GM19452 (cell line): ENCODE measurements around the gene SF3B1.
"Not testable (repeated sequence)": the region's sequence is repeated elsewhere in the genome, so short reads cannot be mapped to it uniquely, and the experiment has no call there.

Experiments used
- ATAC-seq: cut with Tn5 transposase; IDR thresholded peaks from one replicate; pipeline ENCODE4 v1.9.1; 2021; ENCODE audit not compliant: unreplicated experiment

SF3B1 gene

DNA sequence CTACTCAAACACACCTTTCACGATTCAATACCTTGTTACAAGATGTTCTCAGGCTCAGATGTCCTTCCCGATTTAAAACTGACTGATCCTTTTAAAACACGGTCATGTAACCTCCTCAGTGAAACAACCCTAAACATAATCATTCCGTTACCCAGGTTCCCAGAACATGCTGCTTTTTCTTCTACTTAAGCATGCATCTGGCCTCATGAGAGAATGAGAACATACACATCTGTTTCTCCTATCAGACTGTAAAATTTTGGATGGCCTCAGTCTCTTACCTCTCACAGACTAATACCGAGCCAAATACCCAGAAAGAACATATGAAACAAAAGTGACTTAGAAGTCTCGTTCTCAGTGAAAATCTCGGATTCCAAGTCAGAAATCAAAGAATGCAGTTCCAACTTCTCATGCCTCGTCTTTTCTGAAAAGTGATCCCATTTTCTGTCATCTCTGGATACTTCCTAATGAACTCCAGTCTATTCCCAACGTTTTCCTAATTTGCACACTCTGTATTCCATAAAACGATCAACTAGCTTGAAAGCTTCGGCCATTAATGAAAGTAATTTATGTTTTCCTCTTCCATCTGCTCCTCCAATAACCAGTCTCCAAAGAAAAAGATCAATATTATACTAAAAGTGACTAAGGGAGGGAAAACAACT lies 919 bp downstream of the SF3B1 start:
- no peak for ATAC-seq

DNA sequence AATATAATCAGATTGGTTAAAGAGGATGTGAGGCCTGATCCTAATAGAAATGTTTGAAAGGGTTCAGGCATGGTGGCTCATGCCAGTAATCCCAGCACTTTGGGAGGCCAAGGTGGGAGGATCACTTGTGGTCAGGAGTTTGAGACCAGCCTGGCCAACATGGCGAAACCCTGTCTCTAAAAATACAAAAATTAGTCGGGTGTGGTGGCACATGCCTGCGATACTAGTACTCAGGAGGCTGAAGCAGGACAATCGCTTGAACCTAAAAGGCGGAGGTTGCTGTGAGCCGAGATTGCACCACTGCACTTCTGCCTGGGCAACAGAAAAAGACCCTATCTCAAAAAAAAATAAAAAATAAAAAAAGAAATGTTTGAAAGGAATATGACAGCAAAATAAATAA lies 2.3 kb downstream of the SF3B1 start:
- not testable (repeated sequence) for ATAC-seq

DNA sequence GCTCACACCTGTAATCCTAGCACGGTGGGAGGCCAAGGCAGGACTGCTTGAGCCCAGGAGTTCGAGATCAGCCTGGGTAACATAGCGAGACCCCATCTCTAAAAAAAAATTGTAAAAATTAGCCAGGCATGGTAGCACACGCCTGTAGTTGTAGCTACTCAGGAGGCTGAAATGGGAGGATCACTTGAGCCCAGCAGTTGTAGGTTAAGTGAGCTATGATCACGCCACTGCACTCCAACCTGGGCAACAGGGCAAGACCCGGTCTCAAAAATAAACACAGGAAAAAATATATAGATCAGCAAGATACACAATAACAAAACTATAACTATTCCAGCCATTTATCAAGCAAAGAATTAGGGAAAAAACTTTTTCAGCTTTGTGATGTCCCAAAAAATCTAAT lies 3.0 kb downstream of the SF3B1 start:
- no peak for ATAC-seq

DNA sequence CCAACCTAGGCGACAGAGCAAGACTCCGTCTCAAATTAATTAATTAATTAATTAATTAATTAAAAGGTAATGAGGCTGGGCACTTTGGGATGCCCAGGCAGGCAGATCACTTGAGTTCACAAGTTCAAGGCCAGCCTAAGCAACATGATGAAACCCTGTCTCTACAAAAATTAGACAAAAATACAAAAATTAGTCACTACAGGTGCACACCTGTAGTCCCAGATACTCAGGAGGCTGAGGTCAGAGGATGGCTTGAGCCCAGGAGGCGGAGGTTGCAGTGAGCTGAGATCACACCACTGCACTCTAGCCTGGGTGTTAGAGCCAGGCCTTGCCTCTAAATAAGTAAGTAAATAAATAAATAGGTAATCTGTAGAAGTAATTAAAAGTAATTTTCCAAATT lies 6.8 kb downstream of the SF3B1 start:
- no peak for ATAC-seq

DNA sequence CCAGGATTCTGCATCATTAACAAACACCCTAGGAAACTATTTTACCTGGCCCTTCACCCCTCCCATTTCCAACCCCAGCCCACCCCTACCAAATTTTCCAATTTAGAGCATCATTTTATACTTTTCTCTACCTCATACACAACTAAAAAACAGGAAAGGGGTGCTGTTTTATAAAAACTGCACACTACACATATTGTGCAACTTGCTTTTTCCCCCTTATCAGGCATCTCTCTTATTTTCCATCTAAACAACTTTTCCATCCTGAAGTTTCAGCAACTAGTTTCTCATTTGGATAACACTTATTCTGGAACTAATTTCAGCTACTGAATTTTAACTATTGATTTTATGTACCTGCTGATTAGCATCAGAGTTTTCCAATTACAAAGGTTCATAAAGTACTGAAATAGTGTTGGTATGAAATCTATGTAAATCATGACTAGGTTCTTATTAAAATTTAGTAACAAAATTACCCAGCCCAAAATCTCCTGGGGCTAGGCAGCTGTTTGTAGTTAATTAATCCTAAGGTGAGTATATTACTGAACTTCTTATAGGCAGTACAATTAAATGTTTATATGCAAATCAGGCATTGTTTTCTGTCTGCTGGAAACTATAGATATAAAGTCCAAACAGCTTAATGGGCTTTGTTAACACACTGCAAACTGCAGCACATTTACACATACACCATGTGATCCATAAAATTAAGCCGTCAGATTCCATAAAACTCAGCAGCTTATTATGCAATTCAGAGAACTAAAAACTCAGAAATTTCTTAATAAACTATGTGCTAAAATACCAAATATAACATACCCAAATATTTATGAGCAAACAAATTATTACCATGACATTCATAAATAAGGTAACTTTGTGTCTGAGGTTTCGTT lies 7.9 kb downstream of the SF3B1 start:
- ATAC-seq, result no peak

DNA sequence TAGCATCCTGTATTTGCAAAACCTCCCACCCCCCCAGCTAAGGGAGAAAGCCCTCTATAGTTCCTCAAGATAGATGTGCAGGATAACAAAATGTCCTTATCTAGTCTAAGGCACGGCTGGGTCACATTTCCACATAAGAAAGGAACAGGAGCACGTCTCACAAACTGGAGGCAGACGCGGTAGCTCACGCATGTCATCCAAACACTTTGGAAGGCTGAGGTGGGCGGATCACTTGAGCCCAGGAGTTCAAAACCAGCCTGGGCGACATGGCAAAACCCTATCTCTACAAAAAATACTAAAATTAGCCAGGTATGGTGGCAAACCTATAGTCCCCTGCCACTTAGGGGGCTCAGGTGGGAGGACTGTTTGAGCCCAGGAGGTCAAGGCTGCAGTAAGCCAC lies 9.3 kb downstream of the SF3B1 start:
- no peak for ATAC-seq

DNA sequence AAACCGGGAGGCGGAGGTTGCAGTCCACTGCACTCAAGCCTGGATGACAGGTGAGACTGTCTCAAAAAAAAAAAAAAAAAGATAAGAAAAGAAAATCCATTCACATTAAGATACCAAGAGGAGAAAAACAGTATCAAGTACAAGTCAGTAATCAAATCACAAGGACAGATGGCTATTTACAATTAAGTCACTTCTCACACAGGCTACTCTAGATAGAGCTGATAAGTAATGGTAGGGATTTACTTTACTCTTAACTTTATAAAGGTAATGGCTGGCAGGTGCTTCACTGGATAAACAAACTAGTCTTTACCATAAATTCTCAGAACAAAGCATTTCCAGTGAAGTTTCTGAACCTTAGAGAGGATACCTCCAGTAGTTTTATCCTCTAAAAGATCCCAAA lies 11.5 kb downstream of the SF3B1 start:
- ATAC-seq, result no peak

DNA sequence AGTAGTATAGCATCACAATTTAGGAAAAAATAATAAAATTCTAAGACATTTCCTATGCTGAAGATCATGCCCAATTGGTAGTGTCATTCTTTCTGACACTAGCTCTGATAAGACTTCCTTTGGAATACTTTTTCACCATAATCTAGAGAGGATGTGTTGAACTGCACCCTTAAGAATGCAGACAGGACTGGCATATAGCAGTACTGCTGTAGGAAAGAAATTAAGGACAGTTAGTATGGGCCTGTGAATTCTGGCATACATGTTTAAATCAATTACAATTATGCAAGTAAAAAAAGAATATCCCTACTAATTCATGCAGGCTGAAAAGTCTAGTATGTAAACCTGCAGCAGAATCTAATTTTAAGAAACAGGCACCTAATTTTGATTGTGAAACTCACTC lies 15.4 kb downstream of the SF3B1 start:
- no peak for ATAC-seq

DNA sequence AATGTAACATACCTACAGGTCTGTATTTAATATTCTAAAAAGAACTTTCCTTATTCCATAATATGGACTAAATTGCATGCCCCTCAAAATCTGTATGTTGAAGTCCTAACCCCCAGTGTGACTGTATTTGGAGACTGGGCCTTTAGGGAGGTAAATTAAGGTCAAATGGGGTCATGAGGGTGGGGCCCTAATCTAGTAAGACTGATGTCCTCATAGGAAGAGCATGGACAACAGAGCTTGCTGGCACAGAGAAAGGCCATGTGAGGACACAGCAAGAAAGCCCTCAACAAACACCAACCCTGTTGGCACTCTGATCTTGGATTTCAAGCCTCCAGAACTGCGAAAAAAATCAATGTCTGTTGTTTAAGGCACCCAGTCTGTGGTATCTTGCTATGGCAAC lies 18.6 kb downstream of the SF3B1 start:
- no peak for ATAC-seq

DNA sequence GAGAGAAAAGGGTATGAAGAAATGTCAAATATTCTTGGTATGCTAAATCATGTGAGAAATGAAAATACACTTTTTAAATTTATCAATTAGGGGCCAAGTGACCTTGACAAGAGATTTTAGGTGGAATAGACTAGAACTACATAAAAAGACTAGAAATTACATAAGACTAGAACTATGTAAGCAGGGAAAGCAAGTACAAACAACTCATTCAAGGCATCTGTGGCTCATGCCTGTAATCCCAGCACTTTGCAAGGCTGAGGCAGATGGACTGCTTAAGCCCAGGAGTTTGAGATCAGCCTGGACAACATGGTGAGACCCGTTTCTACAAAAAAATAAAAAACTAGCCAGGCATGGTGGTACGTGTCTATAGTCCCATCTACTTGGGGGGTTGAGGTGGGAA lies 20.3 kb downstream of the SF3B1 start:
- ATAC-seq, result no peak

DNA sequence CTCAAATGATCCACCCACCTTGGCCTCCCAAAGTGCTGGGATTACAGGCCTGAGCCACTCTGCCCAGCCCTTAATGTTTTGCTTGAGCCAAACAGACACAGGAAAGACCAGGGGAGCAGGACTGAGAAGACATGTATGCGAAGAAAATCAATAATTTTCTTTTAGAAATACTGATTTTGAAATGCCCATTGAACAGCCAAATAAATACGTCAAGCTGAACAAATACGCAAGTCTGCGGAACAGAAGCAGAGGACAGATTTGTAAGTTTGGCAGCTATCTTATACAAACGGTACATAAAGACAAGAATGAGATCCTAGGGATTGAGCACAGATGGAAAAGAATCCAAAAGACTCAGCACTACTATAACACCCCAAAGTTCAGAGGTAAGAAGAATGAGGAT lies 20.8 kb downstream of the SF3B1 start:
- ATAC-seq, result no peak

DNA sequence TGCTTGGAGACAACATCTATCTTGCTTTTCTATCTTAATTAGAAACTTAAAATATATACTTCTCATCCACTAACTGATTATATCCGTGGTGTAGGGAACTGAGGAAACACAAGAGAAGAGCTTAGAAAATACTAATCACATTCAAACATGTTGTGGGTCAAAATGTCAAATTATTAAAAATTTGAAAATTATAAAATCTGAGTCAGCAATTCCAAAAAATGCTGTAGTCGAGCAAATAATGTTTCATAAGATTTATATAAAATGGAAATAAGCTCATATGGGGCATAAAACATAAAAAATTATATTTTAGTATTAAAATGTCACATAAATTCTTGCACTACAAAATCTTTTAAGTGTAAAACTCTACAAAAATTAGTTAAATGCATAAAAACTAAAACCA lies 29.2 kb downstream of the SF3B1 start:
- no peak for ATAC-seq

DNA sequence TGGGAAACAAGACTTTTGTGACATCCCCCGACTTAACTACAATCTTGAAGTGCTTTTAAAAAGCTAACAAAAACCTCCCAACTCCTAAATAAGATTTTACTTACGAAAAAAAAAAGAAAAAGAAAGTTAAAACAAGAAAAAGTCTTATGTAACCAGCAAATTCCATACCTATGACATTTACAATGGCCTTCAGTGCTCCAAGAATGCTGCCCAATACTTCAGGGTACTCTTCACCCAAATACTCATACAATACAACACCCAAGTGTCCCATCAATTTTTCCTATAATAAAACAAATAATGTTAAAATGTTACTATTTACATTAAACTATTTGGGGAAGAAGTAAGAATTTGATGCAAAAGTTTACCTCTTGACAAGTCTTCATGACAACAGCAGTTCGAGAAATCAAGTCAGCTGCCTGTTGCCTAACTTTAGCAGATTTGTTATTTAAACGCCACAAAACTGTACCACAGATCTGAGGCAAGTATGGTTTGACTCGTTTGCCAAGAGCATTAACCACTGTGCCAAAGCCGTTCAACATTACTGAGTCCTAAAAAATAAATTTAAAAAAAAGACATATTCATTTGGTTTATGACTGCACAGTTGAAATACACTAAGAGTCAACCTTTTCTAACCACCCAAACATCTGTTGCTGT lies 34.8 kb downstream of the SF3B1 start:
- ATAC-seq, result no peak

DNA sequence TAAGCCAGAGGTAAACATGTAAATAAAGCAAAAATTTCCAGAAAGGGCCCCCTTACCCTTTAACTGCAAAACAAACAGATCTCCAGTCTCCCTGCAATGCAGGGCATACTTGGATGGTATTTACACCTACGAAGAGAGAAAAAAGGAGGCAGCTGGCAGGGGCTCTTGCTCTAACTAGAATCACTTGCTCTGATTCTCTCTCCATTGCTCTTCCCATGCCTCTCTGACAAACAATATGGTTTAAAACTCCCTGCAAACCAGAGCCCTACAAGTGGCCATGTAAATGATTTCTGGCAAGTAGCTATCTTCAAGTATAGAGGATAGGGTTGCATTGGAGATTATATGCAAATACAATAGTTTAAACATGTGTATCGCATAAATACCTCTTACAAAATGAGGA lies 35.9 kb downstream of the SF3B1 start:
- no peak for ATAC-seq

DNA sequence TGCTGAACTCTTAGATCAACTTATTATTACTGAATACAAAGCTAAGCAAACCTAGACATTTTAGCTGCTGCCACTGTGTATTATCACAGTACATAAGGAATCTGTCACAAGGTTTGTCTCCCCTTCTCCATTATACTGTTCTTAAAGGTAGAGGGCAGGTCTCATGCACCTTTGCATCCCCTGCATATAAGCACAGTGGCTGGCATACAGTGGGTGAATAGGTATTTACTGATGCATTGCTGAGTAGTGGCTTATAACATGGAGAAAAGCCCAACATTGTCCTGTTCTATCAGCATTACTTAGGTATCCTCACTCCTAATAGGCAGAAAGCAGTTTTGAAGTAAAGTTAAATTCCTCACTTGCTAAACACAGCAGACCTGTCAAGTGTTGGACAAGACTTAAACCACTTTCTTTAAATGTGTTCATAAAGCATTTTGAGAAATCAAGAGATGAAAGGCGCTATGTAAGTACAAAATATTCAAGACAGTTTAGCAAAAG lies 43.6 kb downstream of the SF3B1 start:
- ATAC-seq, result no peak

DNA sequence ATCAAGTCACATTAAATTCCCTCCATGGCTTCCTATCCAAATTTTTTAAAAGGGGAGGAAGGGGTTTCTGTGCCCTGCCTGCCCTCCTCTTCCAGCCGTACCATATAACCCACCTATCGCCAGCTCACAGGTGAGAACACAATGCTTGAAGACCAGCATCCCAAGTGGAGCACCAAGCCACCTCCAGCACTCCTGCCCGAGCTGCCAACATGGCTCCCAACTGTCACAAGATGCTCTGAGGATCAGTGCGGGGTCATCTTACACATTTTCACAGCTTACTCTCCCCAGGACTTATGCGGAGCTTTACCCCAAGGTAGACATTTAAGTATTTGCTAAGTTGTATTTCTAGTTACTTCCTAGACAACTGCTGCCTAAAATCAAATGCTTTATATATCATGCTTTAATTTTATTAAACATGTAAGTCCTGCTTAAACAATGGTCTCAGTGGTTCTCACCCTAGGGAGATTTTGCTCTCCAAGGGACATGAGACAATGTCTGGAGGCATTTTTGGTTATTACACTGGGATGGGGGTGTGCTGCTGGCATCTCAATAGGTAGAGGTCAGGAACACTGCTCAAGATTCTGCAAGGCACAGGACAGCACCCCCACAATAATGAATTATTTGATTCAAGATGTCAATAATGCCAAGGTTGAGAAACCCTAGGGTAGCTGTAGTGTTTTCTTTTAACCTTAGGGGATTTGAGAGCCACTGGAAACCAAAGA lies 45.8 kb downstream of the SF3B1 start:
- no peak for ATAC-seq

DNA sequence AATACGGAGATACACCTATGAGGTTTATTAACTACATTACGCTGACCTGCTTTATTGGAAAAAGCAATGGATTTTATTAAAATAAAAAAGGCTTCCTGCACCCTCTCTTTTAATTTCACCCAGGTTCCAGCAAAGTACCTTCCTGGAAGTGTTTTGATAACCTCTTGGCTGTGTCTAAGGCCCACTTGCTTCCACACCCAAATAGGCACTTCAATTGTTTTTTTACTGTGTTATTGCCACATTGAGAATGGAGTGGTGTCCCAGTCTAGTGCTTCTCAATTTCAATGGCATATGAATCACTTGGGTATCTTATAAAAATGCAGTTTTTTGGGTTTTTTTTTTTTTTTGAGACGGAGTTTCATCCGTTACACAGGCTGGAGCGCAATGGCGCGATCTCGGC lies 47.6 kb downstream of the SF3B1 start:
- ATAC-seq, result no peak

DNA sequence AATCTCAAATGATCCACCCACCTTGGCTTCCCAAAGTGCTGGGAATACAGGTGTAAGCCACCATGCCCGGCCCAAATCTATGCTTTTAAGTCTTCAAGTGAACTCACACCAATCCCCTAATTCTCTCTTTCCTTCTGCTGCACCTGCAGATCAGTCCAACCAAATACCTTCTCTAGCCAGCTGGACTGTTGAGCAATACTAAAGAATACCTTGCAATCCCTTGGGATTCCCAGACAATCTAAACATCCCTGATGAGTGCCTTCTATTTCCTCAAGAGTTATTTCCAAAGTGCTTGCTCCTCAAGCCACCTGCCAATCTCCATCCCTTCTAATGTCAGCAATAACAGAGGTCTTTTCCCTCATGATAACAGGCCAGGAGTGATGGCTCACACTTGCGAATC lies 48.6 kb downstream of the SF3B1 start:
- ATAC-seq, result no peak

DNA sequence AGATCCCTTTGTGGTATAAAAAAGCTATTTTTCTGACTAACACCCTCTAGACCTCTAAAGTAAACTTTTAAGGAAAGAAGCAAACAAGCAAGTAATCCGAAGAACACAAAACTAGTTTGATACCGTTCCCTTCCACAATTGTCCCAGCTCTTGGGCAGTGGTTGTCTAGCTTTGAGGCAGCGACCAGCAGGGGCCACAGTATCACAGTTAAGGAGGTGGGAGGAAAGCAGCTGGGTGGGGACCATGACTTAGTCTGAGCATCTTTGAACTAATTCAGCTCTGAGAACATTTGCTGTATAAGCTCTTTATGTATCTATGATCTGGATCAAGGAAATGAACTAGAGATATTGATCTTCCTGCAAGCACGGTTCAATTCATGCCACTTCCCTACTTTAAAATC lies 51.0 kb downstream of the SF3B1 start:
- no peak for ATAC-seq

DNA sequence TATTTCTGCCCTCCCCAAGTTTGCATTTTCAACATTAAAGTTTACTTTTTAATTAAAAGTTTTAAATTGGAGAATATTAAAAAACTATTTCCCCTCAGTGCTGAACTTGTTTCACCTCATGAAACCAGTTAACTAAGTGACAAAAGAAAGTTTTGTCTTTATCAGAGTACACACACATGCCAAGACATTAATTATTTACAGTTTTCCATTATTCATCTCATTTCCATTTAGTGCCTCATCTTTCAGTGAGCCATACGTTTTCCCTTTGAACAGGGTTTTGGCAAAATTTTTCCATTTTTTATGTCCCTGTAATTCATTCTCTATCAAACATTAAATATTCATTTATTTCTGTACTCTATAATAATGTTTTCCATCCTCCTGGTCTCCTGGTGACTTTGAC lies 53.2 kb downstream of the SF3B1 start:
- no peak for ATAC-seq

DNA sequence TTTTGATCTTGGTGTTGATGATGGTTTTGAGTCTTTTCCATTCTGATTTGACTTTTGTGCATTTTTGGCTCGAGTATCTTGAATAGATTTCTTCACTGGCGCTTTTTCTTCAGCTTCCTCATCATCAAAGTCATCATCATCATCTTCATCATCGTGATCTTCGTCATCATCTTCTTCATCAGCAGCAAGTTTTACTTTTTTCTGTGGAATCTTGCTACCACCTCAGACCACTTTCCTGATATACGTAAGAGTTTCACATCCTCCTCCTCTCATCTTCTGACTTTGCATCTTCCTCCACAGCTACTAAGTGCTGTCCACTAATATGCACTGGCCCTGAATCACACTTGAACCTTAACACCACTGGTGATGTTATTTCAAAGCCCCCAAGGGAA lies 54.9 kb downstream of the SF3B1 start:
- not testable (repeated sequence) for ATAC-seq
